ENCODE results near the gene TLE6.

Gene TLE6

DNA sequence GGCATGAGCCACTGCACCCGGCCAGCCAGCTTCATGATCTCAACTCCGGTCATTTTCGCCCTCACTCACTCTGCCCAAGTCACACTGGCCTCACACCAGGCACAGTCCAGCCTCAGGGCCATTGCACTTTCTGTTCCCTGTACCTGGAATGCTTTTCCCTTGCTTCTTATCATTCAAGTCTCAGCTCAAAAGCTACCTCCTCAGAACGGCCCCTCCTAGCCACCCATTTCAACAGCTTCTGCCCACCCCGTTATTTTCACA, 54.2 kb downstream of the TLE6 start:
- no peak for DNase-seq (ENCODE audit: low read depth in 1 of 2, low spot score in 1 of 2)
- TF ChIP-seq, protein P1, sequence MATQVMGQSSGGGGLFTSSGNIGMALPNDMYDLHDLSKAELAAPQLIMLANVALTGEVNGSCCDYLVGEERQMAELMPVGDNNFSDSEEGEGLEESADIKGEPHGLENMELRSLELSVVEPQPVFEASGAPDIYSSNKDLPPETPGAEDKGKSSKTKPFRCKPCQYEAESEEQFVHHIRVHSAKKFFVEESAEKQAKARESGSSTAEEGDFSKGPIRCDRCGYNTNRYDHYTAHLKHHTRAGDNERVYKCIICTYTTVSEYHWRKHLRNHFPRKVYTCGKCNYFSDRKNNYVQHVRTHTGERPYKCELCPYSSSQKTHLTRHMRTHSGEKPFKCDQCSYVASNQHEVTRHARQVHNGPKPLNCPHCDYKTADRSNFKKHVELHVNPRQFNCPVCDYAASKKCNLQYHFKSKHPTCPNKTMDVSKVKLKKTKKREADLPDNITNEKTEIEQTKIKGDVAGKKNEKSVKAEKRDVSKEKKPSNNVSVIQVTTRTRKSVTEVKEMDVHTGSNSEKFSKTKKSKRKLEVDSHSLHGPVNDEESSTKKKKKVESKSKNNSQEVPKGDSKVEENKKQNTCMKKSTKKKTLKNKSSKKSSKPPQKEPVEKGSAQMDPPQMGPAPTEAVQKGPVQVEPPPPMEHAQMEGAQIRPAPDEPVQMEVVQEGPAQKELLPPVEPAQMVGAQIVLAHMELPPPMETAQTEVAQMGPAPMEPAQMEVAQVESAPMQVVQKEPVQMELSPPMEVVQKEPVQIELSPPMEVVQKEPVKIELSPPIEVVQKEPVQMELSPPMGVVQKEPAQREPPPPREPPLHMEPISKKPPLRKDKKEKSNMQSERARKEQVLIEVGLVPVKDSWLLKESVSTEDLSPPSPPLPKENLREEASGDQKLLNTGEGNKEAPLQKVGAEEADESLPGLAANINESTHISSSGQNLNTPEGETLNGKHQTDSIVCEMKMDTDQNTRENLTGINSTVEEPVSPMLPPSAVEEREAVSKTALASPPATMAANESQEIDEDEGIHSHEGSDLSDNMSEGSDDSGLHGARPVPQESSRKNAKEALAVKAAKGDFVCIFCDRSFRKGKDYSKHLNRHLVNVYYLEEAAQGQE (IDR thresholded peaks at IDR 0.05; ENCODE audit: insufficient replicate concordance, low read depth), result no peak
- TF ChIP-seq POLR2AphosphoS5 (IDR thresholded peaks at IDR 0.05; ENCODE audit: low read depth), result no peak
- TF ChIP-seq SPI1 (IDR thresholded peaks at IDR 0.05; ENCODE audit: borderline replicate concordance, low read depth), result no peak
- no peak for TF ChIP-seq GABPA (IDR thresholded peaks at IDR 0.05; ENCODE audit: low read depth)
- TF ChIP-seq, protein P2, sequence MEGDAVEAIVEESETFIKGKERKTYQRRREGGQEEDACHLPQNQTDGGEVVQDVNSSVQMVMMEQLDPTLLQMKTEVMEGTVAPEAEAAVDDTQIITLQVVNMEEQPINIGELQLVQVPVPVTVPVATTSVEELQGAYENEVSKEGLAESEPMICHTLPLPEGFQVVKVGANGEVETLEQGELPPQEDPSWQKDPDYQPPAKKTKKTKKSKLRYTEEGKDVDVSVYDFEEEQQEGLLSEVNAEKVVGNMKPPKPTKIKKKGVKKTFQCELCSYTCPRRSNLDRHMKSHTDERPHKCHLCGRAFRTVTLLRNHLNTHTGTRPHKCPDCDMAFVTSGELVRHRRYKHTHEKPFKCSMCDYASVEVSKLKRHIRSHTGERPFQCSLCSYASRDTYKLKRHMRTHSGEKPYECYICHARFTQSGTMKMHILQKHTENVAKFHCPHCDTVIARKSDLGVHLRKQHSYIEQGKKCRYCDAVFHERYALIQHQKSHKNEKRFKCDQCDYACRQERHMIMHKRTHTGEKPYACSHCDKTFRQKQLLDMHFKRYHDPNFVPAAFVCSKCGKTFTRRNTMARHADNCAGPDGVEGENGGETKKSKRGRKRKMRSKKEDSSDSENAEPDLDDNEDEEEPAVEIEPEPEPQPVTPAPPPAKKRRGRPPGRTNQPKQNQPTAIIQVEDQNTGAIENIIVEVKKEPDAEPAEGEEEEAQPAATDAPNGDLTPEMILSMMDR (IDR thresholded peaks at IDR 0.05; ENCODE audit: insufficient read depth, low read length), result no peak
- no peak overlapping the region for H3K4me3 ChIP-seq (replicated peaks; ENCODE audit: insufficient read depth, low read length)
- H3K27me3 ChIP-seq (ENCODE audit: insufficient read depth, poor library complexity, severe bottlenecking), result peaks cover 35% of the 10 kb centered on the region
- H3K27ac ChIP-seq (replicated peaks), result no peak overlapping the region

DNA sequence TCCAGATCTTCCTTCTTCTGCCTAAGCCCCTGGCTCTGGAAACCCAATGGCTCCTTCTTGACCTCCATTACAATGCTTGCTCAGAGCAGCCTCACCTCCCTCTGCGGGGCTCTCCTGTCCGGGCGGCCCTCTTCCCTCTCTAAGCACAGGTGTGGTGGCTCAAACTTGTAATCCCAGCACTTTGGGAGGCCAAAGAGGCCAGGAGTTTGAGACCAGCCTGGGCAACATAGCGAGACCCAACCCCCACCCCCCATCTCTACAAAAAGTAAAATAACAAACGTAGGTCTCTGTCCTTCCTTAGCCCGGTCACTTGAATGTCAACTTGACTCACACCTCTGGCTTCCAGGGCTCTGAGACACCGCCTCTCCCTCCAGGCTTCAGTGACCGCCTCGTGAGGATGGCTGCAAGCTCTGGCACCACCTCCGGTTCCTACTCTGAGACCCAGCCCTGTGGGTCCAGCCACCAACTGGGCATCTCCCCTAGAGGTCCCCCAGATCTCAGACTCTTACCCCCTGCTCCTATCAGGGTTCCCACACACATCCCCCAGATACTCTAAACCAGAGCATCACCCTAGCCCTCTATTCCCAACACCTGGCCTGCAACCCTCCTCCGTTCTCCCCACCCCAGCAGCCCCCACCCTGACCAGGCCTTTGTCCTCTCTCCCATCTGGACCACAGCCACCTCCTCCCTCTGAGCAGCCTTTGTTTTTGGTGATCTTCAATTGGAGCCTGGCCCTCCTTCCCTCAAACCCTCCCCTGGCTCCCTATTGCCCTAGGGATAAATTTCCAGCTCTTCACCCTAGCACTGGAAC, 56.4 kb downstream of the TLE6 start:
- no peak for DNase-seq (ENCODE audit: low read depth in 1 of 2, low spot score in 1 of 2)
- TF ChIP-seq, protein P2 (IDR thresholded peaks at IDR 0.05; ENCODE audit: insufficient read depth, low read length), result no peak
- TF ChIP-seq, protein P1 (IDR thresholded peaks at IDR 0.05; ENCODE audit: insufficient replicate concordance, low read depth), result no peak
- TF ChIP-seq SPI1 (IDR thresholded peaks at IDR 0.05; ENCODE audit: borderline replicate concordance, low read depth), result no peak
- no peak for TF ChIP-seq GABPA (IDR thresholded peaks at IDR 0.05; ENCODE audit: low read depth)
- TF ChIP-seq POLR2AphosphoS5 (IDR thresholded peaks at IDR 0.05; ENCODE audit: low read depth), result no peak
- no peak overlapping the region for H3K4me3 ChIP-seq (replicated peaks; ENCODE audit: insufficient read depth, low read length)
- peaks cover 16% of the 10 kb centered on the region for H3K27me3 ChIP-seq (ENCODE audit: insufficient read depth, poor library complexity, severe bottlenecking)
- no peak overlapping the region for H3K27ac ChIP-seq (replicated peaks)

DNA sequence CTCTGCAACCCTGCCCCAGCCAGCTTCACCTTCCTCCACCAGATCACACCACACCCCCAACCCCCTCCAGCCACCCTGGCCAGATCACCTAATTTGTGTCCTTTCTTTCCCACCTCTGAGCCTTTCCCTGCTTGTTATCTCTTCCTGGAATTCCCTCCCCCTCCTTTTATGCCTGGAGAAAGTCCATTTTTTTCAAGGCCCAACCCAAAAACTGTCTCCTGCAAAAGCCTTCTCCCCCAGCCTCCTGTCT, 57.0 kb downstream of the TLE6 start:
- no peak overlapping the region for H3K4me3 ChIP-seq (replicated peaks; ENCODE audit: insufficient read depth, low read length)

More for the DNA sequence above, 57.0 kb downstream of the TLE6 start:
- Histone ChIP-seq H3K27ac (replicated peaks) (no peak overlapping the region), H3K27me3 (ENCODE audit: insufficient read depth, poor library complexity, severe bottlenecking) (peaks cover 15% of the 10 kb centered on the region)
- TF ChIP-seq SPI1 (IDR thresholded peaks at IDR 0.05; ENCODE audit: borderline replicate concordance, low read depth), result no peak
- TF ChIP-seq, protein P2 (IDR thresholded peaks at IDR 0.05; ENCODE audit: insufficient read depth, low read length), result no peak
- TF ChIP-seq, protein P1 (IDR thresholded peaks at IDR 0.05; ENCODE audit: insufficient replicate concordance, low read depth), result no peak
- TF ChIP-seq POLR2AphosphoS5 (IDR thresholded peaks at IDR 0.05; ENCODE audit: low read depth), result no peak
- TF ChIP-seq GABPA (IDR thresholded peaks at IDR 0.05; ENCODE audit: low read depth), result no peak
- DNase-seq (ENCODE audit: low read depth in 1 of 2, low spot score in 1 of 2), result no peak
